ENCODE results near the gene TUT4. TPM values are rescaled to one million over a fixed set of nuclear protein-coding genes. Genes with fewer than 3 reads are reported as not detected.

The TUT4 gene
- total RNA-seq, 1 donor from 2014 or later, result 87.4 TPM

- DNase-seq (ENCODE audit: low spot score), result no peak
These were observed 17.7 kb downstream of the TUT4 start for GRCh38 chr1:52534928-52535764.

- DNase-seq (ENCODE audit: low spot score), result no peak
These were observed 19.2 kb downstream of the TUT4 start for GRCh38 chr1:52533713-52534112.

DNA sequence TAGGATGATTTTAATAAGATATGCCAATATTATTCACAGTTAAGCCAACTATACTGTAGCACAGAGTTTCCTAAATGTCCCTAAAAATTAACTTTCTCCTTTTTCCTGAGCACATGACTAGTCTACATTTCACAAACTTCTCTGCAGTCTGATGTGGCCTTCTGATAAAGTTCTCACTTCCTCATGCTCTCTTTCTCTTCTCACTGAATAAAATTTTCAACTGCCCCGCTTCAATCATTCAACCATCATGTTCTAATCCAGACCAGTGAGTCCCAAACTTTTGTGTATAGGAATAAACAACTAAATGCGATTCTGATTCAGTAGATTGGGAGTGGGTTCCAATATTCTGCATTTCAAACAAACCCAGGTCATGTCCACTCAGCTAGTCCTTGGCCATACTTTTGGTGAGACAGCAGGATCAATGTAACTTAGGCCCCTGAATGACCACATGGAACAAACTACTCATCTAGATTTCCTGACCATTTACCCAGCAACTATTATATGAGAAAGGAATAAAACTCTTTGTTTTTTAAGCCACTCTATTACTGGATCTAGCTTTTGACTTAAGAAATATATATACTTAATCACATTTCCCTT is 20.1 kb downstream of the TUT4 start:
- DNase-seq (ENCODE audit: low spot score), result no peak

- no peak for DNase-seq (ENCODE audit: low spot score)
These were observed 20.6 kb downstream of the TUT4 start for GRCh38 chr1:52532247-52532646.

DNA sequence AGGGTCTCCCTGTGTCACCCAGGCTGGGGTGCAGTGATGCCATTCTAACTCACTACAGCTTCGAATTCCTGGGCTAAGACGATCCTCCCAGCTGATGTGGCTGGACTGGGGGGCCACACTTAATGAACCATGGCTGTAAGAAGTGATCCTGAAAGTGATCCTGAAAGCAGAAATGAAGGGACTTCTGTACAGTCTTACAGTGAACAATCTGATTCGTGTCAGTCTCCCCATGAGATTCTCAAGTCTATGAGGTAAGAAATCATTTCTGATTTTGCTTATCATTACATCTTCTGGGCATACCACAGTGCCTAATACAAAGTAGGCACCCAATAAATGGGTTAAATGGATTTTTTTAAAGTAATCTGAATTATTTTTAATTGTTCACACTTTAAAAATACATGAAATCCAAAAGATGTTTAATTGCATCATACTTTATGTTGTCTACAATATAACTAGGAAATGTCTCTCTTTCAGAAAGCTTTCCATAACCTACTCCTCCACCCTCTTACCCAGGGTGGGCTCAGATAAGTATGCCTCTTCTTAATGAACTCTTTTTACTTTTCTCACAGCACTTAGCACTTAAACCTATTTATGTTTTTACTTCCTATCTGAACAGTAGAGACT is 21.5 kb downstream of the TUT4 start:
- DNase-seq (ENCODE audit: low spot score), result no peak

DNA sequence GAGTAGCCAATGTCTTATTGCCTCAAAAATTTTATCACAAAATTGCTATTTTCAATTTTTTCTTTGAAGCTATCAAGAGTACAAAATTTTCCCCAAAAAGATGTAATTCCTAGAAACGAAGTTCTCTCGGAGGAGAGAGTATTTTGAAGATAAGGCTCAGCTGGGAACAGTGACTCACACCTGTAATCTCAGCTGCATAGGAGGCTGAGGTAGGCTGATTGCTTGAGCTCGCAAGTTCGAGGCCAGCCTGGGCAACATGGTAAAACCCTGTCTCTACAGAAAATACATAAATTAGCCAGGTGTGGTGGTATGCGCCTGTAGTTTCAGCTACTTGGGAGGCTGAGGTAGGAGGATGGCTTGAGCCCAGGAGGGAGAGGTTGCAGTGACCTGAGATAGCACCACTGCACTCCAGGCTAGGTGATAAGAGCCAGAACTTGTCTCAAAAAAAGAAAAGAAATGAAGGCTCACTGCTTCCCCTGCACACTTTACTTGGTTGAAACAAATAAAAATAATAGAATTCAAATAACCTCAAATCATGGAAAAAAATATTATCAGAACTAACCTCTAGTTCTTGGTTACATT is 22.2 kb downstream of the TUT4 start:
- DNase-seq (ENCODE audit: low spot score), result no peak

DNA sequence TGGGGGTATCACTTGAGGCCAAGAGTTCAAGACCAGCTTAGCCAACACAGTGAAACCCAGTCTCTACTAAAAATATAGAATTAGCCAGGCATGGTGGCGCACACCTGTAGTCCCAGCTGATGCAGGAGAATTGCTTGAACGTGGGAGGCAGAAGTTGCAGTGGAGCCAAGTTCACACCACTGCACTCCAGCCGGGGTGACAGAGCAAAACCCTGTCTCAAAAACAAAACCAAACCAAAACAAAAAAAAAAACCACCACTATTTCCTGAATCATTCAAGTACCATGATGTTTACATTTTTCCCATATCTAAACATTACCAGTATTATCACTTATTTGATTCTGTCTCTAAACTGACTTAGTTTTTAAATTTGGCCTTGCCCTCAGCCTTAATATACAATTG is 29.5 kb downstream of the TUT4 start:
- no peak for DNase-seq (ENCODE audit: low spot score)

DNA sequence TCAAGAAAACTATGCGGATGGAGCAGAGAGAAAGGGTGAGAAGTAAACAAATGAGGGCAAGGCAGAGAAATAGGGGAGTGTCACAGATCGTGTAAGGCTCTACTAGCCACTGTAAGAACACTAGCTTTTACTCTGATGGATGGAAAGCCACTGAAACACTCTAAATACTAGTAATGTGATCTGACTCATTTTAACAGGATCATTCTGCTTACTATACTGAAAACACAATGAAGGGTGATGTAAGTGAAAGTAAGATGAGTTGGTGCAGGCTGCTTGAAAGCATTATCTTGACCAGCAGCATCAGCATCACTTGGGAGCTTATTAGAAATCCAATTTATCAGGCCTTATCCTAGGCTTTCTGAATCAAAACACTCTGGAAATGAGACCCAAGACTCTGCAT is 32.7 kb downstream of the TUT4 start:
- DNase-seq (ENCODE audit: low spot score), result no peak

DNA sequence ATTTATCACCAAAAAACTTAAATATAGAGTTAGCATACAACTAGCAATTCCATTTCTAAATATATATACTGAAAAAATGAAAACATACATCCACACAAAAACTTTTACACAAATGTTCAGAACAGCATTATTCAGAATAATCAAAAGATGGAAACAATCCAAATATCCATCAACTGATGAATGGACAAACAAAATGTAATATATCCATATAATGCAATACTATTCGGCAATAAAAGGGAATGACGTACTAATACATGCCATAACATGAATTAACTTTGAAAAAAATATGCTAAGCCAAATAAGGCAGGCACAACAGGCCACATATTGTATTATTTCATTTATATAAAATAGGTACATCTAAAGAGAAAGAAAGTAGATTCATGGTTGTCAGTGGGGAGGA is 33.9 kb downstream of the TUT4 start:
- no peak for DNase-seq (ENCODE audit: low spot score)

GRCh38 chr1:52511851-52512615 is 40.9 kb downstream of the TUT4 start:
- no peak for DNase-seq (ENCODE audit: low spot score)

GRCh38 chr1:52511439-52511838 is 41.5 kb downstream of the TUT4 start:
- DNase-seq (ENCODE audit: low spot score), result no peak

DNA sequence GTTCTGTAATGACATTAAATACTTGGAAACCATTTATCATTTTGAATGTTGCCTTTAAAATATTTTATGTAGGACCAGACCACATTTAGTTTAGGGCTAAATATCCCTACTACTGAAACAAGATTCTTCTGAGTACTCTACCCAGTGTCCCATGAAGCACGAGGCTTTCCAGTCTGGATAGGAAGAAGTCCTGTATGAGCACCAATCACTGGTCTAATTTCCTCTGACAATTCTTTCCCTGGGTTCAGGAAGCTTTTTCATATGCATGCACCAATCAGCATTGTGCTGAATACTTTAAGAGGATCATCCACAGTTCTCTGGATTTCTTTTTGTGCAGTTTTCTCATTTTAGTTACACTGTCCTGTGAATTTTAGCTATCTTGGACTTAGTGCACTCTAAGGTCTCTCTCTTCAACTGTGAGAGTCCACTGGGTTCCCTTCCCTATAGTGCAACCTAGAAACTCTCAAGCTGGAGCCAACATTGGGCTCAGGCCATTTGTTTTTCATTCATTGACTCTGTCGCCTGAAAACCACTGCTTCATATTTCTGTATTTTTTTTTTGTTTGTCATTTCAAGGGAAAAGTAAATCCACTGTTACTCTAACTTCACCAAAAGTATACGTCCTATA is 45.9 kb downstream of the TUT4 start:
- DNase-seq (ENCODE audit: low spot score), result no peak

- DNase-seq (ENCODE audit: low spot score), result no peak
These were observed 46.5 kb downstream of the TUT4 start for GRCh38 chr1:52506349-52506748.

DNA sequence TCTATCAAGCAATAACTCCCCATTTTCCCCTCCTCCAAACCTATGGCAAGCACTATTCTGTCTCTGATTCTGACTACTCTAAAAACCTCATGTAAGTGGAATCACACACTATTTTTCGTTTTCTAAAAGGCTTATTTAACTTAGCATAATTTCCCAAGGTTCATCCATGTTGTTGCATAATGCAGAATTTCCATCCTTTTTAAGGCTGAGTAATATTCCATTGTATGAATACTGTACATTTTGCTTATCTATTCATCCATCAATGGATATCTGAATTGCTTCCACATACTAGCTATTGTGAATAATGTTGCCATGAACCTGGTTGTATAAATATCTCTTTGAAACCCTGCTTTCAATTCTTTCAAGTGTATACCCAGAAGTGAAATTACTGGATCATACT is 48.2 kb downstream of the TUT4 start:
- DNase-seq (ENCODE audit: low spot score), result no peak

DNA sequence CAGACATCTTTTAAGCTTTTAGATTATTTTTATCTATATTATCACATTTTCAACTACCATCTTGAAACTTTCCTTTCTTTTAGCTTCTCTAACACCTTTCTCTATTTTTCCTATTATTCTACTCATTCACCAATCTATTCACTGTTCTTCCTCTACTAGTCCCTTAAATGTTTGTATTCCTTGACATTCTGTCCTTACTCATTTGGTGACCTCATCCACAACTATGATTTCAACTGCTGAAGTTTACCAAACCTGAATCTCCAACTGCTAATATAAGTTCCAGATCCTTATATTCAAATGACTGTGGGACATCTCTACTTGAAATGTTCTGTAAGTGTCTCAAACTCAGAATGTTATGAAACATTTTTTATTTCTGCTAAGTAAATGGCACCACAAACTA is 49.2 kb downstream of the TUT4 start:
- DNase-seq (ENCODE audit: low spot score), result no peak

GRCh38 chr1:52502789-52503188 is 50.1 kb downstream of the TUT4 start:
- no peak for DNase-seq (ENCODE audit: low spot score)

GRCh38 chr1:52487632-52488031 is 65.3 kb downstream of the TUT4 start:
- DNase-seq (ENCODE audit: low spot score), result no peak

DNA sequence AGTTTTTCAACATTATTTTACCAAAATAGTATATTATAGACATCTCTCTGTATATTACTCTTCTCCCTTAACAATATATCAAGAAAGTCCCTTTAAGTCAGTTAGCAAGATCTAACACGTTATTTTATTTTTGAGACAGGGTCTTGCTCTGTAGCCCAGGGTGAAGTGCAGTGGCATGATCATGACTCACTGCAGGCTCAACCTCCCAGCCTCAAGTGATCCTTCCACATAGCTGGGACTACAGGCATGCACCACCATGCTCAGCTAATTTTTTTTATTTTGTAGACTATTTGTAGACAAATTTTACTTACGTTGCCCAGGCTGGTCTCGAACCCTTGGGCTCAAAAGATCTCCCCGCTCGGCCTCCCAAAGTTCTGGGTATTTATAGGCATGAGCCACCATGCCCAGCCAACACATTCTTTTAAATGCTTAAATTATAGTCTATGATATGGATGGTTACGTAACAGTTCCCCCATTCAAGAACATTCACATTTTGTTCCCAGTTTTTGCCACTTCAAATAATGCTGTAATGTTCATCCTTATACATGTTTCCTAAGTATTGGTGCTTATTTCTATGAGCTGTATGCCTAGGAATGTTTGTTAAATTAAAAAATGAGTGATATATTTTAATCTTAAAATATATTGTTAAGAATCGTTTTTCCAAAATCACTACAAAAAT is 70.4 kb downstream of the TUT4 start:
- DNase-seq (ENCODE audit: low spot score), result no peak

- no peak for DNase-seq (ENCODE audit: low spot score)
These were observed 73.8 kb downstream of the TUT4 start for GRCh38 chr1:52479076-52479475.

- DNase-seq (ENCODE audit: low spot score), result no peak
These were observed 75.0 kb downstream of the TUT4 start for GRCh38 chr1:52477876-52478275.

- DNase-seq (ENCODE audit: low spot score), result no peak
These were observed 75.9 kb downstream of the TUT4 start for GRCh38 chr1:52476943-52477342.
